ENCODE measurements around the gene BICDL1. TPM values are rescaled to one million over a fixed set of nuclear protein-coding genes. Genes with fewer than 3 reads are reported as not detected.

BICDL1 gene
- total RNA-seq, 4 donors from 2014 or later = 9.1 to 17.3 (median 12.0) TPM

GRCh38 chr12:120051535-120051934, 62.5 kb downstream of the BICDL1 start:
- H3K36me3 ChIP-seq = no peaks in the 10 kb centered on the region
- H3K27ac ChIP-seq = no peak overlapping the region
- H3K9me3 ChIP-seq = no peaks in the 10 kb centered on the region
- no peak overlapping the region for H3K4me3 ChIP-seq
- TF ChIP-seq CTCF (IDR thresholded peaks at IDR 0.05) (no peak), POLR2A (IDR thresholded peaks at IDR 0.05) (no peak)
- H3K27me3 ChIP-seq = no peaks in the 10 kb centered on the region
- DNase-seq = no peak
- H3K4me1 ChIP-seq = no peaks in the 10 kb centered on the region

GRCh38 chr12:120054293-120054692, 65.3 kb downstream of the BICDL1 start:
- no peak for DNase-seq
- H3K4me1 ChIP-seq = no peaks in the 10 kb centered on the region
- no peaks in the 10 kb centered on the region for H3K9me3 ChIP-seq
- H3K27ac ChIP-seq = no peak overlapping the region
- H3K4me3 ChIP-seq = no peak overlapping the region
- TF ChIP-seq CTCF (IDR thresholded peaks at IDR 0.05) (no peak), POLR2A (IDR thresholded peaks at IDR 0.05) (no peak)
- H3K27me3 ChIP-seq = no peaks in the 10 kb centered on the region
- no peaks in the 10 kb centered on the region for H3K36me3 ChIP-seq

GRCh38 chr12:120055231-120056000, 66.4 kb downstream of the BICDL1 start:
- Histone ChIP-seq H3K4me1 (no peaks in the 10 kb centered on the region), H3K36me3 (no peaks in the 10 kb centered on the region), H3K4me3 (no peak overlapping the region), H3K27me3 (no peaks in the 10 kb centered on the region), H3K27ac (no peak overlapping the region), H3K9me3 (no peaks in the 10 kb centered on the region)
- TF ChIP-seq POLR2A (IDR thresholded peaks at IDR 0.05) (no peak), CTCF (IDR thresholded peaks at IDR 0.05) (no peak)
- DNase-seq = no peak

GRCh38 chr12:120056739-120057138, 67.7 kb downstream of the BICDL1 start:
- H3K9me3 ChIP-seq = no peaks in the 10 kb centered on the region
- H3K27me3 ChIP-seq = no peaks in the 10 kb centered on the region
- no peak overlapping the region for H3K27ac ChIP-seq
- no peaks in the 10 kb centered on the region for H3K36me3 ChIP-seq
- no peak for DNase-seq
- no peaks in the 10 kb centered on the region for H3K4me1 ChIP-seq
- no peak overlapping the region for H3K4me3 ChIP-seq
- TF ChIP-seq POLR2A (IDR thresholded peaks at IDR 0.05) (no peak), CTCF (IDR thresholded peaks at IDR 0.05) (no peak)

GRCh38 chr12:120060196-120060595, 71.2 kb downstream of the BICDL1 start:
- Histone ChIP-seq H3K27ac (no peak overlapping the region), H3K27me3 (no peaks in the 10 kb centered on the region), H3K4me3 (no peak overlapping the region), H3K36me3 (no peaks in the 10 kb centered on the region), H3K9me3 (no peaks in the 10 kb centered on the region), H3K4me1 (no peaks in the 10 kb centered on the region)
- DNase-seq = no peak
- TF ChIP-seq POLR2A (IDR thresholded peaks at IDR 0.05) = no peak
- TF ChIP-seq CTCF (IDR thresholded peaks at IDR 0.05) = no peak
